GM19035 (cell line): Measurements from ENCODE around the gene SCAND1.
"Not testable (repeated sequence)": the region's sequence is repeated elsewhere in the genome, so short reads cannot be mapped to it uniquely, and the experiment has no call there.

ENCODE experiments used
- ATAC-seq: cut with Tn5 transposase; IDR thresholded peaks from one replicate; pipeline ENCODE4 v1.9.1; 2021; ENCODE audit not compliant: unreplicated experiment

SCAND1 gene

GRCh38 chr20:35954200-35954906, at the start of gene SCAND1:
SCAND1 (minus strand) TSS chr20:35954502; CDS start chr20:35954284, 218 bp downstream.
- ATAC-seq = peak; percentile 88

GRCh38 chr20:36004045-36004444, 49.7 kb upstream of the SCAND1 start:
- no peak for ATAC-seq

GRCh38 chr20:36002855-36003254, 48.6 kb upstream of the SCAND1 start:
- no peak for ATAC-seq

DNA sequence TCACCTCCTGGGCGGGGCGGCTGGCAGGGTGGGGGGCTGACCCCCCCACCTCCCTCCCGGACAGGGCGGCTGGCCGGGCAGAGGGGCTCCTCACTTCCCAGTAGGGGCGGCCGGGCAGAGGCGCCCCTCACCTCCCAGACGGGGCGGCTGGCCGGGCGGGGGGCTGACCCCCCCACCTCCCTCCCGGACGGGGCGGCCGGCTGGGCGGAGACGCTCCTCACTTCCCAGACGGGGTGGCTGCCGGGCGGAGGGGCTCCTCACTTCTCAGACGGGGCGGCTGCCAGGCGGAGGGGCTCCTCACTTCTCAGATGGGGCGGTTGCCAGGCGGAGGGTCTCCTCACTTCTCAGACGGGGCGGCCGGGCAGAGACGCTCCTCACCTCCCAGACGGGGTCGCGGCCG, 47.0 kb upstream of the SCAND1 start:
- ATAC-seq = not testable (repeated sequence)

- ATAC-seq = not testable (repeated sequence)
Observed at GRCh38 chr20:35996492-35996891, 42.2 kb upstream of the SCAND1 start.

- no peak for ATAC-seq
Observed at GRCh38 chr20:35994994-35995453, 40.7 kb upstream of the SCAND1 start.

DNA sequence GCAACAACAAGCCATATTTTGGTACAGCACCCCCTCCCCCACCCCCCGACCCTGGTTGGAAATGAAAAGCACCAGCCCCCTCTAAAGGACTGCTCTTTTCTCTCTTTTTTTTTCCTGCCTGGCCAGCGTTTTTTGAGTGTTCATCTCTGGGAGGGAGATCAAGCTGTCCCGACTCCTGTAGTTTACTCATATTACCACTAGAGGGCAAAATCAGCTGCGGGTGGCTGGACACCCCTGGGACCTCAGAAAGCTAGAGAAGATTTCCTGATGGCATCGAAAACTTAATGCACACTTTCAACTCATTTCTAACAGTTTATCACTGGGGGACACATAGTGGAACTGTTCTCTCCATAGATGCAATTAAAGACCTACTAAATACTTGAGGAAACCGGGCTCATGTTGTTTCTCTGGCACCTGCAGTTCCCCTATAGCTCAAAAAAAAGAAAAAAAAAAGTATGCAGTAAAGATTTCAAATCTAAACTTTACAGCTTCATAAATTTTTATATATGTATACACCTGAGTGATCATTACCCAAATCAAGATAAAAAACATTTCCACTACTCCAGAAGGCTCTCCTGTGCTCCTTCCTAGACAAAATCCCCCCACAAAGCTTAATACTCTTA, 38.5 kb upstream of the SCAND1 start:
- ATAC-seq = no peak

- no peak for ATAC-seq
Observed at GRCh38 chr20:35991142-35991771, 37.0 kb upstream of the SCAND1 start.

GRCh38 chr20:35988910-35989463, 34.7 kb upstream of the SCAND1 start:
- ATAC-seq = no peak

GRCh38 chr20:35985806-35986205, 31.5 kb upstream of the SCAND1 start:
- no peak for ATAC-seq

- no peak for ATAC-seq
Observed at GRCh38 chr20:35984382-35984781, 30.1 kb upstream of the SCAND1 start.

GRCh38 chr20:35981969-35982368, 27.7 kb upstream of the SCAND1 start:
- no peak for ATAC-seq

GRCh38 chr20:35979544-35979943, 25.2 kb upstream of the SCAND1 start:
- ATAC-seq = no peak

DNA sequence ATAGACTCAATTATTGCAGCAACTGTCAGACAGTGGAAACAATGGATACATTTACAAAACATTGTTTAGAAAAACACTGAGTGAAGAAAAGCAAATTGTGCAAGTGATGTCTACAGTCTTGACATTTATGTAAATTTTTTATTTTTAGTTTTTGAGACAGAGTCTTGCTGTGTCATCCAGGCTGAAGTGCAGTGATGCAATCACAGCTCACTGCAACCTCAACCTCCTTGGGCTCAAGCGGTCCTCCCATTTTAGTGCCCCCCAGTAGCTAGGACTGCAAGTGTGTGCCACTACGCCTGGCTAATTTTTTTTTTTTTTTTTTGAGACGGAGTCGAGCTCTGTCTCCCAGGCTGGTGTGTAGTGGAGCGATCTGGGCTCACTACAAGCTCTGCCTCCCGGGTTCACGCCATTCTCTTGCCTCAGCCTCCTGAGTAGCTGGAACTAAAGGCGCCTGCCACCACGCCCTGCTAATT, 23.8 kb upstream of the SCAND1 start:
- no peak for ATAC-seq

DNA sequence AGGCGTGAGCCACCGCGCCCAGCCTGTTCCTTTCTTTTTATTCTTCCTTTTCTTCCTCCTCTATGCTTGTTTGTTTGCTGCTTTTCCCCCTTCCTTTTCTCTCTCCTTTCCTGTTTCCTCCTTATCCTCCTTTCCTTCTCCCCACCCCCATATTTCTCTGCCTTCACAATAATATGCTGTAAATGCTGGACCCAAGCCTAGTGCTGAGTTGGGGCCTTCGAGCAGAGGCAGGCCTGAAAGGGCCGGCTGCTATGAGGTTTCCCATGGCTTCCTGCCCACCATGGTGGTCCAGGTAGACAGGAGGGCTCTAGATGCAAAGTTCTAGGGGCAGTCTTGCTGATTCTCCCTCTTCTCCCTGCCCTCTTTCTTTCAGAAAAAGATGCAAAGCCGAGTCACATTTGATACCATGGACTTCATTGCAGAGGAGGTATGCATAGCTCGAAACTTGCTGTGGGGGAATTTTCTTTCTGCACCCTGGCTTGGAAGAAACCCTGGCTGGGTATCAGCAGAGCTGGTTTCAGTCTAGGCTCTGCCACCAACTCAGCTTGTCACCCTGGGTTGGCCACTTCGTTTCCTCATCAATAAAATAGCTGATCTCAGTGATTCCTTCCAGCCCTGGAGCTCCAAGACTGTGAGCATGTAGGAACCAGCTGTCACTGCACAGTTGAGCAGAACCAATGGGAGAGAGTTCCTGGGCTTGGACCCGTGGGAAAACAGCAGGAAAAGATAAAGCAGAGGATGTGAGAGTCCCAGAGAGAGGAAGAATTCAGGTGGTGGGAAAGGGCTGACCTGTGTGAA, 21.5 kb upstream of the SCAND1 start:
- no peak for ATAC-seq

GRCh38 chr20:35974256-35974655, 20.0 kb upstream of the SCAND1 start:
- ATAC-seq = no peak

GRCh38 chr20:35972462-35972861, 18.2 kb upstream of the SCAND1 start:
- no peak for ATAC-seq

DNA sequence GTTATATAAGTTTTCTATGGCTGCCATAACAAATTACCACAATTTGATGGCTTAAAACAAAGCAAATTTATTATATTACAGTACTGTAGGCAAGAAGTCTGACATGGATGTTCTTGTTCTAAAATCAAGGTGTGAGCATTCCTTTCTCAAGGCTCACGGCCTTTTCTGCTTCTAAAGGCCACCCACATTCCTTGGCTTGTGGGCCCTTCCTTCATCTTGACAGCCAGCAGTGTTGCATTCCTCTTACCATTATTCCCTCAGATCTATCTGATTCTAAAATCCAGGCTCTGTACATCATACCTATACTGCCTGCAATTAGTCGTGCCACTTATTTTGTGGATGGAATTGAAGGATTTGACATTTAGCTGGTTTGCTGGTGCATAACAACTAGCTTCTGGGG, 17.7 kb upstream of the SCAND1 start:
- ATAC-seq = no peak

DNA sequence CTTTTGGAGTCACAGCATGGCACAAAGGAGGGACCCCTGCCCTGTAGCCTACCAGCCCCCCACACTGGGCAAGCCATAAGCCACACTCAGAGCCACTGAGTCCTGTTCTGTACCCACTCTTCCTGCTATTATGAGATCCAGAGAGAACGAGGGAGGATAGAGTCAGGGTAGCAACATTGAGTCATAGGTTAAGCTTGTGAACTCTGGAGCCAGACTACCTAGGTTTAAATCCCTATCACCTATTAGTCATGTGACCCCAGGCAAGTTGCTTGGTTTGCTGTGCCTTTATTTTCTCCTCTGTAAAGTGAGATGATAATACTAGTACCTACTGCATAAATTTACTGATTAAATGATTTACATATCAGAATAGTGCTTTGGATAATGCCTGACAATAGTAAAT, 14.6 kb upstream of the SCAND1 start:
- ATAC-seq = no peak

DNA sequence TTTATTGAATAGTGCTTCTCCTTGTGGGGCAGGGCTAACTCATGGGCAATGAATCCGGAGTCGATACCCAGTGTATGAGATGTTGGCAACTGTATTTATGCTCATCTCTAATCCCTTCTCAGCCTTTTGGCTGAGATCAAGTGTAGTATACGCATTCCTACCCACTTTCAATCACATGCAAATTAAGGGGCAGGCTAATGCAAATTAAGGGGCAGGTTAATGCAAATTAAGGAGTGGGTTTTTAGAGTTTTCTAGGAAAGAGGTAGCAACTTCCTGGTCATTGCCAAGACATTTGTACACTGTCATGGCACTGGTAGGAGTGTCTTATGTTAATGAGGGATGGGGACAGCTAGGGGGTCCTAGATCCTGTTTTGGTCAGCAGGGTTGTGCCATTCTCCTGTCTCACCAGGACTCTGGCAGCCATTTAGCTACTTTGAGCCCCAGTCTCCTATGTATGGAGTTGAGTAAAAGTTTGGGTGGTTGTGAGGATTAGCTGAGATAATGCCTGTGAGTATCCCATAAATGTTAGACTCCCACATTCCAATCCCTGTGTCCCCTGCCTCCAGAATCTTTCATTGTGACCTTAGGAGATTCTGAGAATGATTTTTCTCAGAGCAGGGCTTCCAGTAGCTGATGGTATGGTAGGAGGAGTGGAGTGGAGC, 13.8 kb upstream of the SCAND1 start, which contains the start of gene CNBD2:
CNBD2 (plus strand) TSS at position 612 of the 662 bp plus-strand sequence. CDS start 173 bp downstream, outside the sequence.
- no peak for ATAC-seq
